ENCODE data around the gene HOXC10.

The HOXC10 gene

GRCh38 chr12:53950789-53951576, 34.0 kb upstream of the HOXC10 start:
- no peak for DNase-seq (ENCODE audit: low read depth in 2 of 2)

- DNase-seq (ENCODE audit: low read depth in 2 of 2) = no peak
These were observed 33.2 kb upstream of the HOXC10 start for GRCh38 chr12:53951577-53952334.

GRCh38 chr12:53952335-53952694, 32.6 kb upstream of the HOXC10 start:
- no peak for DNase-seq (ENCODE audit: low read depth in 2 of 2)

- DNase-seq (ENCODE audit: low read depth in 2 of 2) = no peak
These were observed 31.8 kb upstream of the HOXC10 start for GRCh38 chr12:53952871-53953734.

- no peak for DNase-seq (ENCODE audit: low read depth in 2 of 2)
These were observed 30.9 kb upstream of the HOXC10 start for GRCh38 chr12:53953831-53954693.

GRCh38 chr12:53954694-53955035, 30.3 kb upstream of the HOXC10 start, which contains the start of gene HOXC12:
TSS of gene HOXC12 (plus strand) at chr12:53954903. CDS start at chr12:53954930, 27 bp downstream.
- no peak for DNase-seq (ENCODE audit: low read depth in 2 of 2)

- DNase-seq (ENCODE audit: low read depth in 2 of 2) = no peak
These were observed 29.7 kb upstream of the HOXC10 start for GRCh38 chr12:53955036-53955775.

- no peak for DNase-seq (ENCODE audit: low read depth in 2 of 2)
These were observed 29.1 kb upstream of the HOXC10 start for GRCh38 chr12:53955776-53956250.

- DNase-seq (ENCODE audit: low read depth in 2 of 2) = no peak
These were observed 28.6 kb upstream of the HOXC10 start for GRCh38 chr12:53956251-53956887.

GRCh38 chr12:53956914-53957536, 27.9 kb upstream of the HOXC10 start:
- DNase-seq (ENCODE audit: low read depth in 2 of 2) = no peak

GRCh38 chr12:53958128-53958527, 26.8 kb upstream of the HOXC10 start:
- DNase-seq (ENCODE audit: low read depth in 2 of 2) = no peak

- no peak for DNase-seq (ENCODE audit: low read depth in 2 of 2)
These were observed 25.6 kb upstream of the HOXC10 start for GRCh38 chr12:53959314-53959713.

GRCh38 chr12:53960187-53961024, 24.5 kb upstream of the HOXC10 start:
- no peak for DNase-seq (ENCODE audit: low read depth in 2 of 2)

GRCh38 chr12:53961025-53961761, 23.8 kb upstream of the HOXC10 start:
- DNase-seq (ENCODE audit: low read depth in 2 of 2) = no peak

- no peak for DNase-seq (ENCODE audit: low read depth in 2 of 2)
These were observed 21.9 kb upstream of the HOXC10 start for GRCh38 chr12:53963005-53963404.

GRCh38 chr12:53963434-53964314, 21.3 kb upstream of the HOXC10 start:
- DNase-seq (ENCODE audit: low read depth in 2 of 2) = no peak

GRCh38 chr12:53964315-53964713, 20.6 kb upstream of the HOXC10 start:
- no peak for DNase-seq (ENCODE audit: low read depth in 2 of 2)

All from fibroblast of skin of left biceps (primary cell).